IPS DF 19.7 (cell line): ENCODE measurements around the gene FAM98C.
"Not testable (repeated sequence)": the region's sequence is repeated elsewhere in the genome, so short reads cannot be mapped to it uniquely, and the experiment has no call there.

Experiments used
- DNase-seq: peaks from one replicate; pipeline ENCODE4 v3.0.0-alpha.2; 2013; ENCODE audit warnings: low read depth, low spot score

Gene FAM98C

GRCh38 chr19:38395381-38396114, 7.3 kb upstream of the FAM98C start:
- DNase-seq: no peak

GRCh38 chr19:38399081-38399480, 3.8 kb upstream of the FAM98C start:
- DNase-seq: no peak

- no peak for DNase-seq
These were observed 3.4 kb upstream of the FAM98C start for GRCh38 chr19:38399537-38399936.

DNA sequence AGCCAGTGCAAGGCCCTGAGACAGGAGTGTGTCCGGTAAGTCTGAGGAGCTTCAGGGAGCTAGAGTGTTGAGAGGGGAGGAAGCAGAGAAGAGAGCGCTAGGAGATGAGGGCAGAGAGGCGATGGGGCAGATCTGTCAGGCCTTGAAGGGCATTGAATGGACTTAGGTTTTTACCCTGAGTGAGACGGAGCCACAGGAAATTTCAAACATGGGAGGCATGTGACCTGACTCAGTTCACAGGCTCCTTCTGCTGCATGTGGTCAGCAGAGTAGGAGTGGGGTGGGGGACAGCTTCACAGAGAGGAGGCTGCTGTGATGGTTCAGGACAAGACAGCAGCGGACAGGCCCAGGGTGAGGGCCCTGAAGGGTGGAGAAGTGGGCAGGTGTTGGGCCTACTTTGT, 2.5 kb upstream of the FAM98C start:
- no peak for DNase-seq

DNA sequence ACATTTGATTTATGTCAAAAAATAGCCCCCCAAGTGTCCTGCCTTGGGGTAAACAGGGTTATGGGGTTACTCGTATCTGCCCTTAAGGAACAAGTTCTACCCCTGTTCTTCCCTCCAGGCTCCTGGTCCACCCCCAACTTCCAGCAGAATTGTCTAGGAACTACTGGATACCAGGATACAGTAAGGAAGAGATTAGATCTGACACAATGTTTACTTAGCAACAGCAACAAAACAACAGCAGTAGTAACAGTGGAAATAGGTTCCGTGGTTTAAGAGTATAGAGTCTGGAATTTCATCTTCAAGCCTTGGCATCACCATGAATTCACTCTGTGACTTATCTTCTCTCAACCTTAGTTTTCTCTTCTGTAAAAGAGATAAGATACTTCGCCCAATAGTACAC, 1.7 kb upstream of the FAM98C start:
- DNase-seq: no peak

DNA sequence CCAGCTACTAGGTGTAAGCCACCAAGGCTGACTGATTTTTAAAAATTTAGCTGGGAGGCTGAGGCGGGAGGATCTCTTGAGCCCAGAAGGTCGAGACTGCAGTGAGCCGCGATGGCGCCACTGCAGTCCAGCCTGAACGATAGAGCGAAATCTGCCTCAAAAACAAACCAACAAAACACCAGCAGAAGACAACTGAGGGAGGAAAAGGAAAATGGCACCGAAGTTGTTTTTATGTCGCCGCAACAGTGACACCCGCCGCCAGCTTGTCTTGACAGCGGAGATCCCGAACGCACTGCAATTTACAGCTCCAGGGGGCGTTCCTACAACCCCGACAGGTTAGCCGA, 298 bp upstream of the FAM98C start:
- no peak for DNase-seq

GRCh38 chr19:38404858-38405257, 2.0 kb downstream of the FAM98C start:
- DNase-seq: no peak

GRCh38 chr19:38405276-38405675, 2.4 kb downstream of the FAM98C start:
- no peak for DNase-seq

DNA sequence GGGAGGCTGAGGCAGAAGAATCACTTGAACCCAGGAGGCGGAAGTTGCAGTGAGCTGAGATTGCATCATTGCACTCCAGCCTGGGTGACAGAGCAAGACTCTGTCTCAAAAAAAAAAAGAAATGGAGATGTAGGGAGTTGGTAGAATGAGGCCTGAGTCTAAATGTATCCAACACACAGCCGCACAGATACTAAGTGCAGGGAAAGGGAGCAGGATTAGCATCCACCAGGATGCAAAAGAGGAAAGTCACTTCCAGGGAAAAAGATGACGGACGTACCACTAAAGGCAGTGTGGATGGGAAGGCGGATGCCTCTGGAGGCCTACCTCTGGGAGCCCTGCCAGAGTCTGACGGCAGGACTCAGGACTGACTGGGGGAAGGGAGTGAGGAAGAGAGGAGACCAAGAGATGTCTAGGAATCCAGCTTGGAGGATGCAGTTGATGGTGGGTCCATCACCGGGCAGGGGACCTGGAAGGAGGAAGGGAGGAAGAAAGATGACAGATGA, 6.8 kb downstream of the FAM98C start:
- no peak for DNase-seq

DNA sequence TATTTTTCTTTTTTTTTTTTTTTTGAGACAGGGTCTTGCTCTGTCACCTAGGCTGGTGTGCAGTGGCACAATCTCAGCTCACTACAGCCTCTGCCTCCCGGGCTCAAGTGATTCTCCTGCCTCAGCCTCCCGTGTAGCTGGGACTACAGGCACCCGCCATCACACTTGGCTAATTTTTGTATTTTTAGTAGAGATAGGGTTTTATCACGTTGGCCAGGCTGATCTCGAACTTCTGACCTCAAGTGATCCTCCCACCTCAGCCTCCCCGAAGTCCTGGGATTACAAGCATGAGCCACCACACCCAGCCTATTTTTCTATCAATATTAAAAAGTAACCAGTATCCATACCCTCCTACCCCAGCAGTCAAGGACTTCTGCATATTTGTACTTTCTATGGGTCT, 7.5 kb downstream of the FAM98C start:
- DNase-seq: not testable (repeated sequence)

- no peak for DNase-seq
These were observed 8.3 kb downstream of the FAM98C start for GRCh38 chr19:38411041-38411712.

DNA sequence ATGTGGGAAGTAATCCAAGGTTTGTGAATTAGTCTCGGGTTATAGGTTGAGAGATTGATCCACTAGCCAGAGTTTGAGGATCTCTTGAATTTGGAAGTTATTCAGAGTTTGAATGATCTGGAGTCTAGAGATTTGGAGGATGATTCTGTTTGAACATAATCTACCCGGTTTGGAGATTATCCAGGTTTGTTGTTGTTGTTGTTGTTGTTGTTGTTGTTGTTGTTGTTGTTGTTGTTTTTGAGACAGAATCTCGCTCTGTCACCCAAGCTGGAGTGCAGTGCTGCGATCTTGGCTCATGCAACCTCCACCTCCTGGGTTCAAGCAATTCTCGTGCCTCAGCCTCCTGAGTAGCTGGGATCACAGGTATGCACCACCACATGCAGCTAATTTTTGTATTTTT, 9.0 kb downstream of the FAM98C start:
- DNase-seq: not testable (repeated sequence)

DNA sequence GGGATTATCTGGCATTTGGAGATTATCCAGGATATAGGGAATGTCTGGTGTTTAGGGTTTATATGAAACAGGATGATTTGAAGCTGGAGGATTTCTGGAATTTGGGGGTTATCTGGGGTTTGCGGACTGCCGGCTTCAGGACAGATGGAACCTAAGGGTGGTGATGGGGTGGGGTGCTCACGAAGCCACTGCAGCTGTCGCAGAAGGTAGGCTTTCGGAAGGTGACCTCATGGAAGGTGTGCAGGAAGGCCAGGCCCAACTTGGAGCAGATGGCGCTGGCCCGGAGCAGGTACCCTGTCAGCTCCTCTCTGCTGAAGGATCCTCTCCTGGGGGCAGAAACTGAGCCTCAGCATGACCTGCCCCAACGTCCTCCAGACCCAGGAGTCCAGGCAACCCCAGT, 9.6 kb downstream of the FAM98C start:
- DNase-seq: no peak

- no peak for DNase-seq
These were observed 10.1 kb downstream of the FAM98C start for GRCh38 chr19:38412961-38413360.

- no peak for DNase-seq
These were observed 10.5 kb downstream of the FAM98C start for GRCh38 chr19:38413416-38413815.

- no peak for DNase-seq
These were observed 14.3 kb downstream of the FAM98C start for GRCh38 chr19:38417146-38417543.

DNA sequence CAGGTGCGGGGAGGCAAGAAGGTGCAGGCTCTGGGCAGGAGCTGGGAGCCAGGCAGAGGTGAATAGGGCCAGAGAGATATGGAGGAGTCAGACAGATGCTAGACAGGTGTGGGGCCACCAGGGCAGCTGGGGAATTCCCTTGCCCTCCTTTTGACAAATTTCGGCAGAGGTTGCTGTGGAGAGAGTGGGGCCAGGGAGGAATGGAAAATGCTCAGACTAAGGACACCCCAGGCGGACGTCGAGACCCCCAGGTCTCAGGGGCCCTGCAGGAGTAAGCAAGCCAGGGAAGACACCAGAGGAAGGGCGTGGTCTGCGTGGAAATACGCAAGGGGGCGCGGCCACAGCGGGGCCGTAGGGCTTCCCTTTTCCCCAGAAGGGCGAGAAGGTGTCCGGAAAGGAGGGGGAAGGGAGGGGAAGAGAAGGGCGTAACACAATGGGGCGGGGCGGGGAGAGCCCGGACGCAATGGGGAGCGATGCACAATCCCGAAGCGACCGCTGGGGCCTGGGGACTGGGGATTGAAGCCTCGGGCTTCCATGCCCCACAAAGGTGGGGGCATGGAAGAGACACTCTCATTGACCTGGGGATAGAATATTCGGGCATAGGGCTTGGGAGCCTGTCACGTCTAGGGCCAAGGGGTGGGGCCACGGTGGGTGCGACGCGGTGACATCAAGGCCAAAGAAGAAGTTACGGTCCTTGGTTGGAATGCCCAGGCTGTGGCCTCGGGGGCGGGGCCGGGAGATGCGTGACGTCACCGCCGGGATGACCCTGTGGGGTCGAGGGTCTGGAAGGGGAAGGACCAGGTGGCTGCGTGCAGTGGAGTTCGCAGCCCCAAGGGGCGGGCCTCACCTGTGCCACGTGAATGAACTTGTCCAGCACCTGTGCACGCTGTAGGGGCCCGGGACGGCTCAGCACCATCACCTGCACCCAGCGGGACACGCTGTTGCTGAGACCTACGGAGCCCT, 14.9 kb downstream of the FAM98C start:
- DNase-seq: no peak

DNA sequence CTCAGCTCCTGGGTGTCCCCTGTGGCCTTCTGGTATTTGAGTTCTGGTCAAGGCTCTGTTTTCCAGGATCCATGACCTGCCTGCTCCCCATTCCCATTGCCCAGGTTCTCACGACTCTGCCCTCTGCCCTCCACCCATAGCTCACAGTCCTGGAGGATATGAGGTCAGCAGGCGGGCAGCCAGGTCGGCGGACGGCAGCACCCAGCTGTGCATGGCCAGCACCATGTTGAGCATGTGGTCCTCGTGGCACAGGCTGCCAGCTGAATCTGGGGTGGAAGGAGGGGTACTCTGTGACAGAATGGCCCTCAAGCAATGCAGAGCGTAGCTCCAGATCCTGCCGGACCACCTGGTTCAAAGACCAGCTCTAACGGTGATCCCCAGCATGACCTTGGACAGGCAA, 18.0 kb downstream of the FAM98C start:
- DNase-seq: no peak

DNA sequence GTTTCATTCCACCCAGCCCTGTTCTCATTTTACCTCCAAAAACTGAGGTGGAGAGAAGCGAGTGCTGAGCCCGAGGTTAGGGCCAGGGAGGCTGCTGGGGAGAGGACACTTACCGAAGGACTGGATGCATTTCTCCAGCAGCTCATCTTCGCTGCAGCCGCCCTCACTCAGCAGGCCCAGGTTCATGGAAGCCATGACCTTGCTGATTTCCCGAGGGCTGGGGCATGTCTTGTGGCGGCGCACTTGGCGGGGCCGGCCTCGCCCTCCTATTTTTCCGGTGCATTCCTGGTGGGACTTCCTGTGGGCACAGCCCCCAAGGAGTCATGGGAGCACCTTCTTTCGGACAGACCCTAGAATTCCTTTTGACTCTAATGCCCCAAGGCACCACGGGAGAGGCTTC, 19.0 kb downstream of the FAM98C start:
- DNase-seq: no peak

GRCh38 chr19:38422438-38422837, 19.5 kb downstream of the FAM98C start:
- DNase-seq: no peak

GRCh38 chr19:38424272-38424671, 21.4 kb downstream of the FAM98C start:
- no peak for DNase-seq

- no peak for DNase-seq
These were observed 22.4 kb downstream of the FAM98C start for GRCh38 chr19:38425222-38425809.
